Activated CD4-positive, alpha-beta T cell treated with anti-CD3 and anti-CD28 coated beads for 24 hours (primary cell): ENCODE results near the gene BMPER.

Experiments used
- DNase-seq, 2 donors: peaks; one replicate each; pipeline ENCODE4 v3.0.0-alpha.2; 2020; ENCODE audit warnings: low read depth in 2 of 2

BMPER gene

GRCh38 chr7:33905389-33906032 is at the start of gene BMPER:
TSS of gene BMPER (plus strand) at chr7:33905539. CDS start at chr7:33905614, 75 bp downstream.
- DNase-seq: no peak

- no peak for DNase-seq
Measured at GRCh38 chr7:33861947-33862346, 43.4 kb upstream of the BMPER start.

GRCh38 chr7:33862946-33863814 is 42.2 kb upstream of the BMPER start:
- no peak for DNase-seq

GRCh38 chr7:33868166-33868565 is 37.2 kb upstream of the BMPER start:
- no peak for DNase-seq

- no peak for DNase-seq
Measured at GRCh38 chr7:33869176-33869575, 36.2 kb upstream of the BMPER start.

GRCh38 chr7:33870120-33870519 is 35.2 kb upstream of the BMPER start:
- DNase-seq: no peak

- no peak for DNase-seq
Measured at GRCh38 chr7:33872870-33873269, 32.5 kb upstream of the BMPER start.

GRCh38 chr7:33873518-33873917 is 31.8 kb upstream of the BMPER start:
- DNase-seq: no peak

- no peak for DNase-seq
Measured at GRCh38 chr7:33873981-33874750, 31.2 kb upstream of the BMPER start.

GRCh38 chr7:33874943-33875342 is 30.4 kb upstream of the BMPER start:
- no peak for DNase-seq

- DNase-seq: no peak
Measured at GRCh38 chr7:33876596-33877274, 28.6 kb upstream of the BMPER start.

GRCh38 chr7:33880787-33881186 is 24.6 kb upstream of the BMPER start:
- DNase-seq: no peak

GRCh38 chr7:33881316-33881715 is 24.0 kb upstream of the BMPER start:
- no peak for DNase-seq

GRCh38 chr7:33882040-33882837 is 23.1 kb upstream of the BMPER start:
- DNase-seq: no peak

- no peak for DNase-seq
Measured at GRCh38 chr7:33882950-33883670, 22.2 kb upstream of the BMPER start.

- no peak for DNase-seq
Measured at GRCh38 chr7:33883671-33883965, 21.7 kb upstream of the BMPER start.

- DNase-seq: no peak
Measured at GRCh38 chr7:33885290-33886148, 19.8 kb upstream of the BMPER start.

- no peak for DNase-seq
Measured at GRCh38 chr7:33886149-33886623, 19.2 kb upstream of the BMPER start.

- DNase-seq: no peak
Measured at GRCh38 chr7:33887266-33887975, 17.9 kb upstream of the BMPER start.
